Mesendoderm (in vitro differentiated cells): Measurements from ENCODE around the gene TBCA.

Experiments used
- DNase-seq: peaks from one replicate; pipeline ENCODE4 v3.0.0; 2013
- H2AK5ac ChIP-seq: 2 replicates; pipeline ENCODE4 v1.6.1; 2013; ENCODE audit warnings: low read length, inconsistent platforms
- H2BK120ac ChIP-seq: 2 replicates; pipeline ENCODE4 v1.6.1; 2013; ENCODE audit warnings: low read depth, mild to moderate bottlenecking, low read length, moderate library complexity, mixed read lengths
- H2BK15ac ChIP-seq: replicated peaks from 2 replicates; pipeline ENCODE4 v1.6.1; 2013; ENCODE audit warnings: low read depth, mild to moderate bottlenecking, moderate library complexity
- H2BK5ac ChIP-seq: 2 replicates; pipeline ENCODE4 v1.6.1; 2013; ENCODE audit warnings: low read length, inconsistent platforms
- H3K18ac ChIP-seq: 2 replicates; pipeline ENCODE4 v1.6.1; 2013; ENCODE audit warnings: mild to moderate bottlenecking, low read length, mixed read lengths
- H3K23ac ChIP-seq: one replicate; pipeline ENCODE4 v1.6.1; 2013; ENCODE audit warnings: low read length
- H3K27ac ChIP-seq: 2 replicates; pipeline ENCODE4 v1.5.1; 2013; ENCODE audit warnings: low read depth, mild to moderate bottlenecking, inconsistent platforms, low read length, moderate library complexity
- H3K27me3 ChIP-seq: 2 replicates; pipeline ENCODE4 v1.6.1; 2013; ENCODE audit warnings: low read length, control low read depth, mild to moderate bottlenecking, inconsistent platforms; ENCODE audit not compliant: insufficient read depth, poor library complexity
- H3K36me3 ChIP-seq: 2 replicates; pipeline ENCODE4 v1.6.1; 2013; ENCODE audit warnings: low read length, inconsistent platforms; ENCODE audit not compliant: control insufficient read depth, insufficient read depth
- H3K4ac ChIP-seq: one replicate; pipeline ENCODE4 v1.6.1; 2013; ENCODE audit warnings: low read depth, mild to moderate bottlenecking, low read length, moderate library complexity
- H3K4me1 ChIP-seq: 2 replicates; pipeline ENCODE4 v1.6.1; 2013; ENCODE audit warnings: low read depth, low read length, inconsistent platforms; ENCODE audit not compliant: control insufficient read depth
- H3K4me2 ChIP-seq: 2 replicates; pipeline ENCODE4 v1.6.1; 2013; ENCODE audit warnings: low read length
- H3K4me3 ChIP-seq: 2 replicates; pipeline ENCODE4 v1.5.1; 2013; ENCODE audit warnings: mild to moderate bottlenecking, low read length
- H3K56ac ChIP-seq: one replicate; pipeline ENCODE4 v1.6.1; 2013; ENCODE audit warnings: low read length
- H3K79me1 ChIP-seq: 2 replicates; pipeline ENCODE4 v1.6.1; 2013; ENCODE audit warnings: low read length, inconsistent platforms
- H3K79me2 ChIP-seq: 2 replicates; pipeline ENCODE4 v1.6.1; 2013; ENCODE audit warnings: mild to moderate bottlenecking, low read length; ENCODE audit not compliant: control insufficient read depth, insufficient read depth
- H3K9ac ChIP-seq: 2 replicates; pipeline ENCODE4 v1.6.1; 2013; ENCODE audit warnings: low read length, inconsistent platforms
- H4K5ac ChIP-seq: one replicate; pipeline ENCODE4 v1.6.1; 2013; ENCODE audit warnings: low read length
- H4K8ac ChIP-seq: one replicate; pipeline ENCODE4 v1.6.1; 2013; ENCODE audit warnings: low read depth, mild to moderate bottlenecking, control low read depth, low read length, moderate library complexity
- WGBS: extraction: QIAGEN DNeasy Blood & Tissue Kit; methylation state at CpG from one replicate; pipeline ENCODE4 v1.1.7; 2013; ENCODE audit warnings: low lambda C conversion rate, missing lambda C conversion rate; ENCODE audit not compliant: insufficient coverage; ENCODE audit errors: extremely low coverage; 5-methylcytosine and 5-hydroxymethylcytosine counted together

Gene TBCA

GRCh38 chr5:77771452-77771851, 4.7 kb downstream of the TBCA start:
- Histone ChIP-seq H2BK15ac (no peak overlapping the region), H3K9ac (no peak overlapping the region), H2BK120ac (no peak overlapping the region), H2AK5ac (no peak overlapping the region), H3K18ac (no peak overlapping the region), H3K4me1 (peaks cover 4% of the 10 kb centered on the region), H3K79me1 (peaks cover 2% of the 10 kb centered on the region), H2BK5ac (no peak overlapping the region), H4K5ac (no peak overlapping the region), H3K23ac (no peak overlapping the region), H3K27me3 (no peaks in the 10 kb centered on the region), H3K79me2 (peaks cover 72% of the 10 kb centered on the region), H3K4me2 (no peak overlapping the region), H3K27ac (no peak overlapping the region), H3K4me3 (no peak overlapping the region), H4K8ac (no peak overlapping the region), H3K4ac (no peak overlapping the region), H3K56ac (no peak overlapping the region), H3K36me3 (no peaks in the 10 kb centered on the region)
- no CpG with 5 or more reads among the region's 5 CpGs for WGBS
- no peak for DNase-seq

GRCh38 chr5:77770293-77771005, 5.7 kb downstream of the TBCA start:
- Histone ChIP-seq H2BK120ac (no peak overlapping the region), H3K36me3 (no peaks in the 10 kb centered on the region), H3K4me1 (peaks cover 4% of the 10 kb centered on the region), H3K27ac (no peak overlapping the region), H3K4me2 (no peak overlapping the region), H3K23ac (no peak overlapping the region), H3K27me3 (no peaks in the 10 kb centered on the region), H3K9ac (no peak overlapping the region), H3K4ac (no peak overlapping the region), H2AK5ac (no peak overlapping the region), H3K79me1 (peaks cover 2% of the 10 kb centered on the region), H4K8ac (no peak overlapping the region), H3K18ac (no peak overlapping the region), H4K5ac (no peak overlapping the region), H2BK5ac (no peak overlapping the region), H2BK15ac (no peak overlapping the region), H3K79me2 (peaks cover 70% of the 10 kb centered on the region), H3K56ac (no peak overlapping the region), H3K4me3 (no peak overlapping the region)
- no CpG with 5 or more reads among the region's 4 CpGs for WGBS
- no peak for DNase-seq

GRCh38 chr5:77768978-77769377, 7.2 kb downstream of the TBCA start:
- H3K79me2 ChIP-seq, result peaks cover 69% of the 10 kb centered on the region
- H3K36me3 ChIP-seq, result no peaks in the 10 kb centered on the region
- no peak overlapping the region for H2BK15ac ChIP-seq
- no peak overlapping the region for H4K5ac ChIP-seq
- no peak overlapping the region for H2BK5ac ChIP-seq
- no peak overlapping the region for H3K27ac ChIP-seq
- H3K4me2 ChIP-seq, result no peak overlapping the region
- H3K79me1 ChIP-seq, result peaks cover 4% of the 10 kb centered on the region
- DNase-seq, result no peak
- no peak overlapping the region for H3K9ac ChIP-seq
- H4K8ac ChIP-seq, result no peak overlapping the region
- H3K4ac ChIP-seq, result no peak overlapping the region
- no peaks in the 10 kb centered on the region for H3K27me3 ChIP-seq
- H2BK120ac ChIP-seq, result no peak overlapping the region
- no peak overlapping the region for H3K18ac ChIP-seq
- peaks cover 4% of the 10 kb centered on the region for H3K4me1 ChIP-seq
- H2AK5ac ChIP-seq, result no peak overlapping the region
- no peak overlapping the region for H3K23ac ChIP-seq
- no peak overlapping the region for H3K4me3 ChIP-seq
- H3K56ac ChIP-seq, result no peak overlapping the region

- no peak overlapping the region for H3K56ac ChIP-seq
- no peak overlapping the region for H3K27ac ChIP-seq
- no peaks in the 10 kb centered on the region for H3K27me3 ChIP-seq
- H3K4me2 ChIP-seq, result no peak overlapping the region
- no CpG with 5 or more reads among the region's 1 CpG for WGBS
- H3K4ac ChIP-seq, result no peak overlapping the region
- no peak overlapping the region for H3K4me3 ChIP-seq
- no peak for DNase-seq
- H2AK5ac ChIP-seq, result no peak overlapping the region
- H2BK5ac ChIP-seq, result no peak overlapping the region
- no peak overlapping the region for H4K8ac ChIP-seq
- no peaks in the 10 kb centered on the region for H3K36me3 ChIP-seq
- H3K4me1 ChIP-seq, result no peaks in the 10 kb centered on the region
- H3K79me2 ChIP-seq, result peaks cover 68% of the 10 kb centered on the region
- no peak overlapping the region for H3K9ac ChIP-seq
- H2BK15ac ChIP-seq, result no peak overlapping the region
- no peak overlapping the region for H2BK120ac ChIP-seq
- no peak overlapping the region for H3K23ac ChIP-seq
- peaks cover 9% of the 10 kb centered on the region for H3K79me1 ChIP-seq
- no peak overlapping the region for H4K5ac ChIP-seq
- H3K18ac ChIP-seq, result no peak overlapping the region
Observed at GRCh38 chr5:77767301-77767700, 8.8 kb downstream of the TBCA start.

- H3K79me2 ChIP-seq, result peaks cover 63% of the 10 kb centered on the region
- no peak overlapping the region for H3K4me3 ChIP-seq
- H3K23ac ChIP-seq, result no peak overlapping the region
- H4K8ac ChIP-seq, result no peak overlapping the region
- DNase-seq, result no peak
- no peaks in the 10 kb centered on the region for H3K36me3 ChIP-seq
- no peak overlapping the region for H3K18ac ChIP-seq
- H3K4me2 ChIP-seq, result no peak overlapping the region
- H3K56ac ChIP-seq, result no peak overlapping the region
- H3K4ac ChIP-seq, result no peak overlapping the region
- no peak overlapping the region for H2AK5ac ChIP-seq
- WGBS, result no CpG with 5 or more reads among the region's 3 CpGs
- H3K9ac ChIP-seq, result no peak overlapping the region
- no peak overlapping the region for H2BK15ac ChIP-seq
- H3K4me1 ChIP-seq, result peaks cover 5% of the 10 kb centered on the region
- no peak overlapping the region for H4K5ac ChIP-seq
- no peak overlapping the region for H2BK120ac ChIP-seq
- H3K27me3 ChIP-seq, result no peaks in the 10 kb centered on the region
- no peak overlapping the region for H3K27ac ChIP-seq
- no peak overlapping the region for H2BK5ac ChIP-seq
- peaks cover 19% of the 10 kb centered on the region for H3K79me1 ChIP-seq
Observed at GRCh38 chr5:77761606-77762005, 14.5 kb downstream of the TBCA start.
